Suprapubic skin (tissue), 4 donors: ENCODE results near the gene PSMD12. TPM values are rescaled to one million over a fixed set of nuclear protein-coding genes. Genes with fewer than 3 reads are reported as not detected.

Source experiments
- DNase-seq, 2 donors: peaks; one replicate each; pipeline ENCODE4 v3.0.0-alpha.2; 2019; ENCODE audit warnings: low spot score in 2 of 2
- H3K27ac ChIP-seq: fragments of 200-600 bp; sonication (generic); one replicate; pipeline ENCODE4 v1.5.1; 2019
- H3K27me3 ChIP-seq: fragments of 200-600 bp; sonication (generic); one replicate; pipeline ENCODE4 v1.5.1; 2019
- H3K36me3 ChIP-seq: fragments of 200-600 bp; sonication (generic); one replicate; pipeline ENCODE4 v1.5.1; 2019
- H3K4me1 ChIP-seq: fragments of 200-600 bp; sonication (generic); one replicate; pipeline ENCODE4 v1.5.1; 2019
- H3K4me3 ChIP-seq: fragments of 200-600 bp; sonication (generic); one replicate; pipeline ENCODE4 v1.5.1; 2019; ENCODE audit warnings: mild to moderate bottlenecking
- H3K9me3 ChIP-seq: fragments of 200-600 bp; sonication (generic); one replicate; pipeline ENCODE4 v1.5.1; 2019
- EP300 ChIP-seq: sonication (generic); formaldehyde crosslinking; IDR thresholded peaks from one replicate; pipeline ENCODE4 v1.6.1; 2017; ENCODE audit warnings: antibody characterized with exemption
- POLR2A ChIP-seq, 2 donors: fragments of 450-650 bp; IDR thresholded peaks; one replicate each; pipeline ENCODE4 v1.6.1; 2017; ENCODE audit warnings: antibody characterized with exemption in 2 of 2, mild to moderate bottlenecking in 2 of 2, moderate library complexity in 2 of 2
- POLR2AphosphoS5 ChIP-seq, 3 donors: sonication (generic); formaldehyde crosslinking; IDR thresholded peaks; one replicate each; pipeline ENCODE4 v1.6.1; 2017; ENCODE audit warnings: antibody characterized with exemption in 3 of 3
- WGBS: methylation state at CpG from one replicate; pipeline ENCODE4 v1.1.5; 2018; 5-methylcytosine and 5-hydroxymethylcytosine counted together
- total RNA-seq, 4 donors: library from RNA; depleted of rRNA; stranded (reverse); fragments of >200 nt; gene quantifications; one replicate each; pipeline ENCODE4 v1.1.0, GENCODE V29; 2016
- TF ChIP-seq, protein P1 (sequence below), 2 donors: fragments of 200-600 bp in 1 of 2; fragments of 450-650 bp in 1 of 2; sonication (generic) in 1 of 2; IDR thresholded peaks; one replicate each; pipeline ENCODE4 v1.5.1; 2016 to 2019; ENCODE audit warnings: antibody characterized with exemption in 2 of 2, mild to moderate bottlenecking in 1 of 2, moderate library complexity in 1 of 2

Gene PSMD12
- 10 to 100 TPM; 25.0 to 31.4 (median 27.8) TPM for total RNA-seq

DNA sequence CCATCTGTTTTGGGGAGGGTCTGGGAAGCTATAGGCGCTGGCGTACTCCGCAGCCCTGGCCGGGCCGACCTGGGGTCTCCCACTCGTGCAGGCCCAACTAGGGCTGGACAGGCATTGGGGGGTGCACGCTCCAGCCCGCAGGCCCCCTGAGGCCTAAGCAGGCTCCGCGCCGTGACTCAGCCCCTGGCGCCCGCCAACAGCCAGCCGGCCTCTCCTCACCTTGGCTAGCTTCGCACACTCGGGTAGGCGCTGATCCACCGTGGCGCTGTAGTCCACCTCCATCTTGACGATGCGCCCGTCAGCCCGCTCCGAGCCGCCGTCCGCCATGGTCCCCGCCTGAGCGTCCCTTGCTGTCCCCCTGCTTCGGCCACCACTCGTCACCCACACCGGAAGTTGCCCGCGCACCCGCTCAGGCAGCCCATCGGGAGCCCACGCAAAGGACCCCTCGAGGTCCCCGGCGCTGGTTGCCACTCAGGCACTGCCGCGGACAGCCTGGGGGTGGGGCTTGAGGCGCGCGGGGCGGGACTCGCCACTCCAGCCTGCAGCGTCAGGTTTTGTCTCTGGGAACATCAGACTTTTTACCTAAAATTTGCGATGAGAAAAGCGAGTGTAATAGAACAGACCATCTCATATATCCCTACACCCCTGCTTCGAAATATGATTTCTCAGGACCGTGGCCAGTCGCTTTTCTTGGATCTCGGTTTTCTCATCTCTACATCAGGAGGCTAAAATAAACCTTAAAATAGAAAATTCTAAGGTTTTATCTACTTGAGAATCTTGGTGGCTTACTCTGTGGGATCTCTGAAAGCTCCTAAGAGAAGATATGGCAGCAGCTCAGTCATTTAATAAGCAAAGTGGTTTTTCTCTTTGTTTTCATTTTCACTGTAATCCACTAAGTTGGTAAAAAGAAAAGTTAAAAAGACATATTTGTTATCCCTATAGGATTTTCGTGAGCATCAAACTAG lies at the start of gene PSMD12:
Gene PSMD12, minus strand, starts transcription at position 385 of the 965 bp plus-strand sequence. Its CDS starts 58 bp downstream, at position 327.
- 3% methylated on average over 36 of the region's 55 CpGs for WGBS
- H3K36me3 ChIP-seq = peaks cover 3% of the 10 kb centered on the region
- H3K4me1 ChIP-seq = peaks cover 37% of the 10 kb centered on the region
- DNase-seq = peak; percentile 96 to 97
- peak within 1 kb of the TSS; percentile 96 for H3K27ac ChIP-seq
- no peaks in the 10 kb centered on the region for H3K27me3 ChIP-seq
- H3K4me3 ChIP-seq = peak within 1 kb of the TSS; percentile 96
- no peaks in the 10 kb centered on the region for H3K9me3 ChIP-seq
- TF ChIP-seq EP300 (no peak), POLR2AphosphoS5 (IDR thresholded peaks at IDR 0.05) (peak; percentile 58 to 78 (median 77)), POLR2A (IDR thresholded peaks at IDR 0.05) (peak; percentile 52 to 79)
- TF ChIP-seq, protein P1, sequence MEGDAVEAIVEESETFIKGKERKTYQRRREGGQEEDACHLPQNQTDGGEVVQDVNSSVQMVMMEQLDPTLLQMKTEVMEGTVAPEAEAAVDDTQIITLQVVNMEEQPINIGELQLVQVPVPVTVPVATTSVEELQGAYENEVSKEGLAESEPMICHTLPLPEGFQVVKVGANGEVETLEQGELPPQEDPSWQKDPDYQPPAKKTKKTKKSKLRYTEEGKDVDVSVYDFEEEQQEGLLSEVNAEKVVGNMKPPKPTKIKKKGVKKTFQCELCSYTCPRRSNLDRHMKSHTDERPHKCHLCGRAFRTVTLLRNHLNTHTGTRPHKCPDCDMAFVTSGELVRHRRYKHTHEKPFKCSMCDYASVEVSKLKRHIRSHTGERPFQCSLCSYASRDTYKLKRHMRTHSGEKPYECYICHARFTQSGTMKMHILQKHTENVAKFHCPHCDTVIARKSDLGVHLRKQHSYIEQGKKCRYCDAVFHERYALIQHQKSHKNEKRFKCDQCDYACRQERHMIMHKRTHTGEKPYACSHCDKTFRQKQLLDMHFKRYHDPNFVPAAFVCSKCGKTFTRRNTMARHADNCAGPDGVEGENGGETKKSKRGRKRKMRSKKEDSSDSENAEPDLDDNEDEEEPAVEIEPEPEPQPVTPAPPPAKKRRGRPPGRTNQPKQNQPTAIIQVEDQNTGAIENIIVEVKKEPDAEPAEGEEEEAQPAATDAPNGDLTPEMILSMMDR (IDR thresholded peaks at IDR 0.05) = no peak

DNA sequence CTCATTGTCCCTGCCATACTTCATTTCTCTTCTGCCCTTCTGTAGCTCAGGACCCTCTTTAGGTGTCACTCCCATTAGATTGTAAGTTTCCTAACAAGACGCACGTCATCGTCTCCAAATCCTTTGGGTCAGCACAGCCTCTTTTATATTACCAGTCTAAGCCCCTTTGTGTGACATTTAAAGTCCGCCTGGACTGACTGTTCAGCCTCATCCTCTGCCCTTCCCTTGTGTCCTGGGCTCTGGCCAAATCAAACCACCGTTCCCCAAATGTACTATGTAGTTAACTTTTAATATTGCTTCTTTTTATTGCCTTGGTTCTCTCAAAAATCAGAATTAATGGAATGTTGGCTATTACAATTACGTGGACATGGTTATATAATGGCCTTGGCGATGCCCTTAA lies 48.9 kb upstream of the PSMD12 start:
- DNase-seq = no peak
- TF ChIP-seq, protein P1 (IDR thresholded peaks at IDR 0.05) = no peak
- TF ChIP-seq EP300 (no peak), POLR2A (IDR thresholded peaks at IDR 0.05) (no peak), POLR2AphosphoS5 (IDR thresholded peaks at IDR 0.05) (no peak)
- H3K4me1 ChIP-seq = no peaks in the 10 kb centered on the region
- 82% methylated on average over 7 of the region's 7 CpGs for WGBS
- no peaks in the 10 kb centered on the region for H3K9me3 ChIP-seq
- H3K27ac ChIP-seq = no peak overlapping the region
- no peak overlapping the region for H3K4me3 ChIP-seq
- H3K27me3 ChIP-seq = no peaks in the 10 kb centered on the region
- no peaks in the 10 kb centered on the region for H3K36me3 ChIP-seq

DNA sequence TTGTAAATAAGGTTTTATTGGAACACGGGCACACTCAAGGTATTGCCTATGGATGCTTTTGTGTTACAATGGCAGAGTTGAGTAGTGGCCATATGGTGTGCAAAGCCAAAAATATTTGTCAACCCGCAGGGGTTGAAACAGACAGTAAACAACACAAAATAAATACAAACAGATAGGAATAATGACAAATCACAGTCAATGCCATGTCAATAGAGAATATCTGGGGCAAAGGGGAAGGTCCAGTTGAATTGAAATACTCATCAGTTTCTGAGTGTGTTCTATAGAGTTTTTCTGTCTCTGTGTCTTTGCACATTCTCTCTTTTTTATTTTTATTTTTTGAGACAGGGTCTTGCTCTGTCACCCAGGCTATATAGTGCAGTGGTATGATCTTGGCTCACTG lies 48.2 kb upstream of the PSMD12 start:
- no peak overlapping the region for H3K27ac ChIP-seq
- H3K9me3 ChIP-seq = no peaks in the 10 kb centered on the region
- TF ChIP-seq POLR2AphosphoS5 (IDR thresholded peaks at IDR 0.05) = no peak
- TF ChIP-seq, protein P1 (IDR thresholded peaks at IDR 0.05) = no peak
- TF ChIP-seq POLR2A (IDR thresholded peaks at IDR 0.05) = no peak
- no peak for TF ChIP-seq EP300
- no peaks in the 10 kb centered on the region for H3K27me3 ChIP-seq
- no peaks in the 10 kb centered on the region for H3K36me3 ChIP-seq
- 100% methylated on average over 2 of the region's 2 CpGs for WGBS
- no peaks in the 10 kb centered on the region for H3K4me1 ChIP-seq
- no peak overlapping the region for H3K4me3 ChIP-seq
- no peak for DNase-seq

DNA sequence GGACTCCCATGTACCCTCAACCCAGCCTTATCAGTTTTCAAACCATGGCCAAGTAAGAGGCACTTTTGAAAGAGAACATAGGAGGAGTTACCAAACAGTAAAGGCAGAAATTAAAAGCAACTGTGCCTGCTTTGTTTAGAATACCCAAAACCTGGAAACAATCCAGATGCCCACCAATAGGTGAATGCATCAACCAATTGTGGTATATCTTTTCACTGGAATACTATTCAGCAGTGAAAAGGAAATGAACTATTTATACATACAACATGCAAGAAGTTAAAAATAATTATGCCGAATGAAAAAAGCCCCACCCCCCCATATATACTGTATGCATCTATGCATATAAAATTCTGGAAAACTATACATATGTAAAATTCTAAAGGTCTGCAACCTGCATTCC lies 47.8 kb upstream of the PSMD12 start:
- Histone ChIP-seq H3K27me3 (no peaks in the 10 kb centered on the region), H3K4me3 (no peak overlapping the region)
- 100% methylated on average over 1 of the region's 1 CpG for WGBS

More for the DNA sequence above, 47.8 kb upstream of the PSMD12 start:
- no peak for DNase-seq
- TF ChIP-seq, protein P1 (IDR thresholded peaks at IDR 0.05) = no peak
- TF ChIP-seq POLR2A (IDR thresholded peaks at IDR 0.05) (no peak), POLR2AphosphoS5 (IDR thresholded peaks at IDR 0.05) (no peak), EP300 (no peak)
- Histone ChIP-seq H3K36me3 (no peaks in the 10 kb centered on the region), H3K27ac (no peak overlapping the region), H3K9me3 (no peaks in the 10 kb centered on the region), H3K4me1 (no peaks in the 10 kb centered on the region)
